GM12872 (cell line): ENCODE data around the gene FAM107B.

Source experiments
- TF ChIP-seq, protein P1 (sequence below): IDR thresholded peaks from 3 replicates; pipeline ENCODE4 v1.5.1; 2011; ENCODE audit warnings: low read depth, mild to moderate bottlenecking, low read length, moderate library complexity; ENCODE audit not compliant: insufficient read depth

Gene FAM107B

DNA sequence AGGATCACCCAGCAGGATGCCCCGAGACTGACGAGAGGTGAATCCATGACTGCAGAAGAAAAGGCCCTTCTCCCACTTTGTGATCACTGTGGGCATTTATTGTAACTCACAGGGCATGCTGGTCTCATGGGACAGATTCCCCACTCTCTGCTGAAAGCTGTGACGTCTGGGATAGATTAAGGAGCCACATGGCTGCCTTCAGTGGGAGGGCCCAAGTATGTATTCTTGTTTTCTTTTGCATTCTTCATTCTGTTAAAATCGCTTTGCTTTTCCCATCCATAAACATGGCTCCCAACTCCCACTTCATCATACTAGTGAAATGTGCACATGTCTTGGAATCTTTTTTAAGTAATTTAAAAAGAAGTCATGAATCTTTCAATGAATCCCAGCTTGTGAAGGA lies 67.2 kb downstream of the FAM107B start:
- TF ChIP-seq, protein P1, sequence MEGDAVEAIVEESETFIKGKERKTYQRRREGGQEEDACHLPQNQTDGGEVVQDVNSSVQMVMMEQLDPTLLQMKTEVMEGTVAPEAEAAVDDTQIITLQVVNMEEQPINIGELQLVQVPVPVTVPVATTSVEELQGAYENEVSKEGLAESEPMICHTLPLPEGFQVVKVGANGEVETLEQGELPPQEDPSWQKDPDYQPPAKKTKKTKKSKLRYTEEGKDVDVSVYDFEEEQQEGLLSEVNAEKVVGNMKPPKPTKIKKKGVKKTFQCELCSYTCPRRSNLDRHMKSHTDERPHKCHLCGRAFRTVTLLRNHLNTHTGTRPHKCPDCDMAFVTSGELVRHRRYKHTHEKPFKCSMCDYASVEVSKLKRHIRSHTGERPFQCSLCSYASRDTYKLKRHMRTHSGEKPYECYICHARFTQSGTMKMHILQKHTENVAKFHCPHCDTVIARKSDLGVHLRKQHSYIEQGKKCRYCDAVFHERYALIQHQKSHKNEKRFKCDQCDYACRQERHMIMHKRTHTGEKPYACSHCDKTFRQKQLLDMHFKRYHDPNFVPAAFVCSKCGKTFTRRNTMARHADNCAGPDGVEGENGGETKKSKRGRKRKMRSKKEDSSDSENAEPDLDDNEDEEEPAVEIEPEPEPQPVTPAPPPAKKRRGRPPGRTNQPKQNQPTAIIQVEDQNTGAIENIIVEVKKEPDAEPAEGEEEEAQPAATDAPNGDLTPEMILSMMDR, result no peak

DNA sequence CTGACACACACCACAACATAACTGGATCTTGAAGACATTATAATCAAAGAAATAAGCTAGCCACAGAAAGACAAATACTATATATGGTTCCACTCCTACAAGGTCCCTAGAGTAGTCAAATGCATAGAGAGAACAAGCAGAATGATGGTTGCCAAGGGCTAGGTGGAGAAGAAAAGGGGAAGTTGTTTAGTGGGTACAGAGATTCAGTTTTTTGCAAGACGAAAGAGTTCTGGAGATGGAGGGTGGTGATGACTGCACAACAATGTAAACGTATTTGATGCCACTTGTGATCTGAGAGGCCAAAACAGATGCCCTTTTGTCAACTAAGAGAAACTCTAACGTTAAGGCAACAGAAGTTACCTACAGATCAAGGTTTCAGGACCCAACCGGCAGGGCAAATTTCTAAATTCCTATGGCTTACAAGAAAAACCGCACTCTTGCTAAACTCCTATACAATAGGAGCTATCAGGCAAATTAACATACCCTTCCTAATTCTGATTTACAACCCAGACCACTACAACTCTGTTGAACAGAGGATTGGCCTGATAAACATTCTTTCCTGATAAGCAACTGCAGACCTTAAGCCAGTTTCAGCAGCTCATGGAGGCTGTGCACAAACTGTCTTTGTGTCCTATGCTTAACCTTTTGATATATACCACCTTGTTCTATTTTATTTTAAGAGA lies 69.0 kb downstream of the FAM107B start:
- TF ChIP-seq, protein P1, result no peak

DNA sequence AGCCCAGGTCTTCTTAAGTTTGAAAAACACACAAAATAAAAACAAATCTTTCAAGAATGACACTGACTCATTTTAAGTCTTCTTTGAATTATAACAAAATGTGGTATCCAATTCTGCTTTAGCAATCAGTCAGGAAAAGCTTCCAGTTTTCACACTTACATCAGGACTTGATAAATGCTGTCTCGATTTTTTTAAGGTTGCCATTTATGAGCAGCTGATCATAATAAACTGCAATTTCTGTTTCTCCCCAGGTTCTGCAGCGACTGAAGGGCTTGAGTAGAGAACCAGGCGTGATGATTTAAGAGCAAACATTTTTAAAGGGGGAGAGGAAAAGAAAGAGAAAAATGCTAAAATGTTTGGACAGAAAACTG lies 71.1 kb downstream of the FAM107B start:
- TF ChIP-seq, protein P1, result no peak

DNA sequence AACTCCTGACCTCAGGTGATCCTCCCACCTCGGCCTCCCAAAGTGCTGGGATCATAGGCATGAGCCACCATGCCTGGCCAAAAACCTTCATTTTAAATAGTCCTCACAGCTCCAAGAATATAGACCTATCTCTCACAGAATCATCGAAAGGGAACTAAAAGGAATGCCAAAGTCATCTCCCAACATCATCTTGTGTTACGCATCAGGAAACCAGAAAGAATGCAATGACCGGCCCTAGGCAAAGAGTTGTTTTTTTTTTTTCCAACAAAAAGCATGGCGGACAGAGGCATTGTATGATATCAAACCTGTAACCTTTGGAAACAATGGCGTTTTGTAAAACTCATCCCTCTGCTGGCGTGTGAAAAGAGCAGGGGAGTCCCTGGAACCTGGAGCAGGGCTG lies 73.2 kb downstream of the FAM107B start:
- TF ChIP-seq, protein P1, result no peak

DNA sequence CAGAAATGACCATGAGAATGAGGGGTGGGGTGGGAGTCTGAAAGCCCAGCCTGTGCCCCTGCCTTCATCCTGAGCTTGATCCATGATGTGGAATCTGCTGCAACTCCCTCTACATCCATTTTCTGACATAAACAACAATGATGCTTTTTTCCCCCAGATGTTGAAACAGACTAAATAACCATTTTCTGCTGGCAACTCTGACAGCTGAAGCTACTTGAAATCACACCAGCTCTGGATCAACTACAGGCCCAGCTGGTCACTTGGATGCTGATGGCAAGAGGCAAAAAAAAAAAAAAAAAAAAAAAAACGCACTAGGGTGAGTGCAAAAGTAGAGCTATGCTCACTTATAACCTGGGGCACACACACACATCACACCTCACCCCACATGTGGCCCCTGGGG lies 74.2 kb downstream of the FAM107B start:
- TF ChIP-seq, protein P1, result no peak

DNA sequence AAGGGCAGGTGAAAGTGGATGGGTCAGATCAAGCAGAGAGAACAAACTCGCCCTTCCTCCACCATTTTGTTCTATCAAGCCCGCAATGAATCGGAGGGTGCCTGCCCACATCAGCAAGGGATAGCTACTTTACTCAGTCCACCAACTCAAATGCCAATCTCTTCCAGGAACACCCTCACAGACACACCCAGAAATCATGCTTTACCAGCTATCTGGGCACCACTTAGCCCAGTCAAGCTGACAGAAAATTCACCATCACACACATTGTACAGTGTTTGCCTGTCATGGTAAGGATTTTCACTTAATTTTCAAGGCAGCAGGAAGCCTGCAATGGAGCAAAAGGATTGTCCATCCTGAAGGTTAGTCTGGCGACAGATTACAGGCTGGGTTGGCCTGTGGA lies 75.2 kb downstream of the FAM107B start:
- TF ChIP-seq, protein P1, result no peak

DNA sequence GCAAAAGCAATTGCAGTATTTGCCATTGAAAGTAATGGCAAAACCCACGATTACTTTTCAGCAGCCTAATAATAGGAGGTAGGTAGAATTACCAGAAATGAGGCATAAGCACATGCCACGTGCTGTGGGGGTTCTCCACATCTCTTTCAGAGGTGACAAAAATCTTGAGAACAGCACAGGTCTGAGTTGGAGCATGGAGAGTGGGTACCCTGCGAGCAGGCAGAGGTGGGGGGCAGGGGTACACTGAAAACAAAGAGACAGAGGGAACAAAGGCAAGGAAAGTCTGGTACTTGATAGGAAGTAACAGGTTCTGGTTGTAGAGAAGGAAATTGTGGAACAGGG lies 75.9 kb downstream of the FAM107B start:
- TF ChIP-seq, protein P1, result no peak
